Neural cell (in vitro differentiated cells): ENCODE measurements around the gene ISYNA1. TPM values are rescaled to one million over a fixed set of nuclear protein-coding genes. Genes with fewer than 3 reads are reported as not detected.

Experiments
- H2AFZ ChIP-seq: fragments of 200-600, 300-800 bp; sonication (generic), shearing (Covaris generic); 2 replicates; pipeline ENCODE4 v1.6.0; 2014; ENCODE audit warnings: low read depth, mild to moderate bottlenecking, antibody characterized with exemption, low read length, moderate library complexity
- H3F3A ChIP-seq: fragments of 200-600 bp; shearing (Covaris generic); 2 replicates; pipeline ENCODE4 v1.6.1; 2016; ENCODE audit warnings: mild to moderate bottlenecking, moderate library complexity, mixed read lengths, antibody characterized with exemption, low read length; ENCODE audit not compliant: insufficient read depth, poor library complexity, severe bottlenecking
- H3K27ac ChIP-seq: fragments of 200-600, 300-800 bp; sonication (generic), shearing (Covaris generic); 2 replicates; pipeline ENCODE4 v1.5.1; 2014; ENCODE audit warnings: mild to moderate bottlenecking, low read length, moderate library complexity
- H3K27me3 ChIP-seq: fragments of 300-800, 200-600 bp; sonication (generic), shearing (Covaris generic); 2 replicates; pipeline ENCODE4 v1.6.0; 2014; ENCODE audit warnings: mild to moderate bottlenecking, low read depth, low read length, moderate library complexity; ENCODE audit not compliant: insufficient read depth
- H3K36me3 ChIP-seq: fragments of 300-800, 200-600 bp; sonication (generic), shearing (Covaris generic); 2 replicates; pipeline ENCODE4 v1.5.1; 2014; ENCODE audit warnings: mild to moderate bottlenecking, antibody characterized with exemption, low read length, moderate library complexity; ENCODE audit not compliant: insufficient read depth
- H3K4me2 ChIP-seq: fragments of 300-800, 200-600 bp; sonication (generic), shearing (Covaris generic); 2 replicates; pipeline ENCODE4 v1.6.0; 2014; ENCODE audit warnings: mild to moderate bottlenecking, low read length
- H3K4me3 ChIP-seq: fragments of 300-800, 200-600 bp; sonication (generic), shearing (Covaris generic); 2 replicates; pipeline ENCODE4 v1.5.1; 2014; ENCODE audit warnings: mild to moderate bottlenecking, low read length, moderate library complexity
- H3K79me2 ChIP-seq: fragments of 200-600 bp; shearing (Covaris generic); replicated peaks from 2 replicates; pipeline ENCODE4 v1.6.0; 2014; ENCODE audit warnings: mild to moderate bottlenecking, low read length, moderate library complexity; ENCODE audit not compliant: insufficient read depth
- H3K9ac ChIP-seq: fragments of 300-800, 200-600 bp; sonication (generic), shearing (Covaris generic); 2 replicates; pipeline ENCODE4 v1.6.1; 2016; ENCODE audit warnings: mild to moderate bottlenecking, low read length, mixed read lengths
- H3K9me2 ChIP-seq: fragments of 200-600 bp; shearing (Covaris generic); 2 replicates; pipeline ENCODE4 v1.6.1; 2016; ENCODE audit warnings: mild to moderate bottlenecking, low read length, mixed read lengths; ENCODE audit not compliant: insufficient read depth
- H3K9me3 ChIP-seq: fragments of 200-600, 300-800 bp; sonication (generic), shearing (Covaris generic); 2 replicates; pipeline ENCODE4 v1.6.1; 2016; ENCODE audit warnings: mild to moderate bottlenecking, mixed run types, low read length, moderate library complexity, mixed read lengths
- H4K20me1 ChIP-seq: fragments of 200-600 bp; shearing (Covaris generic); 2 replicates; pipeline ENCODE4 v1.6.1; 2016; ENCODE audit warnings: mild to moderate bottlenecking, mixed run types; ENCODE audit not compliant: insufficient read depth
- CTCF ChIP-seq: fragments of 450-650 bp; IDR thresholded peaks from 2 replicates; pipeline ENCODE4 v1.5.1; 2014; ENCODE audit warnings: antibody characterized with exemption, mild to moderate bottlenecking, moderate library complexity; ENCODE audit not compliant: poor library complexity, severe bottlenecking
- EP300 ChIP-seq: fragments of 450-650 bp; conservative IDR thresholded peaks from 2 replicates; pipeline ENCODE4 v1.6.1; 2014; ENCODE audit warnings: antibody characterized with exemption, mild to moderate bottlenecking, moderate library complexity; ENCODE audit not compliant: poor library complexity, severe bottlenecking
- MXI1 ChIP-seq: fragments of 450-650 bp; conservative IDR thresholded peaks from 2 replicates; pipeline ENCODE4 v1.6.1; 2014; ENCODE audit warnings: antibody characterized with exemption, mild to moderate bottlenecking; ENCODE audit not compliant: poor library complexity, severe bottlenecking
- POLR2AphosphoS5 ChIP-seq: IDR thresholded peaks from 2 replicates; pipeline ENCODE4 v1.6.1; 2012
- RAD21 ChIP-seq: fragments of 450-650 bp; conservative IDR thresholded peaks from 2 replicates; pipeline ENCODE4 v1.6.1; 2014; ENCODE audit warnings: antibody characterized with exemption, mild to moderate bottlenecking, moderate library complexity
- REST ChIP-seq: IDR thresholded peaks from 2 replicates; pipeline ENCODE4 v1.6.1; 2012; ENCODE audit warnings: borderline replicate concordance
- SMC3 ChIP-seq: fragments of 450-650 bp; conservative IDR thresholded peaks from 2 replicates; pipeline ENCODE4 v1.6.1; 2014; ENCODE audit warnings: antibody characterized with exemption, mild to moderate bottlenecking, moderate library complexity; ENCODE audit not compliant: poor library complexity
- TAF1 ChIP-seq: IDR thresholded peaks from 2 replicates; pipeline ENCODE4 v1.6.1; 2012; ENCODE audit warnings: low read depth
- polyA plus RNA-seq: library from polyadenylated mRNA; depleted of rRNA; stranded (reverse); fragments of >200 nt; gene quantifications from 2 replicates; pipeline ENCODE4 v1.2.3, GENCODE V29; 2014

ISYNA1 gene
- polyA plus RNA-seq, 1 donor from 2014 or later, result 123 TPM

DNA sequence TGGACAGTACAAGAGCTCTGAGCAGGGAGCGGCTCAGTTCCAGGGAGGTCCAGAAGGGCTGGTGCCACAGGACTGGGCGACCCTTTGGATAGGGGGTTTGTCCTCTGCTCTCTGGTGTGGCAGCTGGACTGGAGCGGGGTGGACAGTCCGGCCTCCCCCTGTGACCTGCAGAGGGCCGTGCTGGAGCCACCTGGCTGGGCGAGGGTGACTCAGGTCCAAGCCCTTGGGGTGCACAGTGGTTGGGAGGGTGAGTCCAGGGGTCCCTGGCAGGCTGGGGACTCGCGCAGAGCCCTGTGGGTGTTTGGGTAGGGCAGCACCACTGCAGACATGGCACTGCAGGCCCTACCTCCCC is 11.5 kb downstream of the ISYNA1 start:
- Histone ChIP-seq H3K9me2 (no peaks in the 10 kb centered on the region), H3K4me2 (no peak overlapping the region), H3K36me3 (no peaks in the 10 kb centered on the region), H3K9me3 (no peaks in the 10 kb centered on the region), H4K20me1 (no peaks in the 10 kb centered on the region), H3K79me2 (peaks cover 15% of the 10 kb centered on the region), H3K27me3 (no peaks in the 10 kb centered on the region), H3F3A (no peaks in the 10 kb centered on the region), H3K4me3 (no peak overlapping the region), H3K27ac (no peak overlapping the region), H2AFZ (no peak overlapping the region), H3K9ac (no peak overlapping the region)
- TF ChIP-seq RAD21 (no peak), CTCF (no peak), TAF1 (no peak), REST (no peak), POLR2AphosphoS5 (no peak)

GRCh38 chr19:18425515-18426415 is 12.2 kb downstream of the ISYNA1 start:
- H3K27me3 ChIP-seq, result no peaks in the 10 kb centered on the region
- H3K4me2 ChIP-seq, result no peak overlapping the region
- TF ChIP-seq RAD21, result no peak
- TF ChIP-seq SMC3, result no peak
- TF ChIP-seq MXI1, result no peak
- TF ChIP-seq CTCF, result no peak
- no peak for TF ChIP-seq POLR2AphosphoS5
- no peak for TF ChIP-seq EP300
- no peaks in the 10 kb centered on the region for H4K20me1 ChIP-seq
- no peaks in the 10 kb centered on the region for H3F3A ChIP-seq
- H3K79me2 ChIP-seq, result peaks cover 21% of the 10 kb centered on the region
- H3K4me3 ChIP-seq, result no peak overlapping the region
- no peaks in the 10 kb centered on the region for H3K9me3 ChIP-seq
- peak overlapping the region; percentile 12 for H3K9ac ChIP-seq
- no peak overlapping the region for H3K27ac ChIP-seq
- no peak overlapping the region for H2AFZ ChIP-seq
- H3K36me3 ChIP-seq, result no peaks in the 10 kb centered on the region
- no peaks in the 10 kb centered on the region for H3K9me2 ChIP-seq
